Neural cell (in vitro differentiated cells): ENCODE data around the gene HOXC12.
A peak's percentile ranks its signal among the peaks of the same experiment; 100 is the strongest.

Experiments
- CTCF ChIP-seq: fragments of 450-650 bp; IDR thresholded peaks from 2 replicates; pipeline ENCODE4 v1.5.1; 2014; ENCODE audit warnings: antibody characterized with exemption, mild to moderate bottlenecking, moderate library complexity; ENCODE audit not compliant: poor library complexity, severe bottlenecking
- EP300 ChIP-seq: fragments of 450-650 bp; conservative IDR thresholded peaks from 2 replicates; pipeline ENCODE4 v1.6.1; 2014; ENCODE audit warnings: antibody characterized with exemption, mild to moderate bottlenecking, moderate library complexity; ENCODE audit not compliant: poor library complexity, severe bottlenecking
- EZH2 ChIP-seq: fragments of 200-600, 300-800 bp; shearing (Covaris generic), sonication (generic); IDR thresholded peaks from 2 replicates; pipeline ENCODE4 v1.6.1; 2014; ENCODE audit warnings: antibody characterized with exemption, low read length, borderline replicate concordance, mild to moderate bottlenecking; ENCODE audit not compliant: insufficient read depth, poor library complexity, severe bottlenecking
- POLR2AphosphoS5 ChIP-seq: IDR thresholded peaks from 2 replicates; pipeline ENCODE4 v1.6.1; 2012
- TAF1 ChIP-seq: IDR thresholded peaks from 2 replicates; pipeline ENCODE4 v1.6.1; 2012; ENCODE audit warnings: low read depth

- TF ChIP-seq POLR2AphosphoS5 (no peak), EZH2 (peak; percentile 50), CTCF (no peak), EP300 (no peak), TAF1 (no peak)
Measured at GRCh38 chr12:54004841-54005530, 50.3 kb downstream of the HOXC12 start.
